SU-DHL-6 (cell line): Measurements from ENCODE around the gene NTMT2.
"Not testable (repeated sequence)": the region's sequence is repeated elsewhere in the genome, so short reads cannot be mapped to it uniquely, and the experiment has no call there.

Experiments used
- H2AFZ ChIP-seq: fragments of 200-600 bp; sonication (generic); 2 replicates; pipeline ENCODE4 v1.6.1; 2014; ENCODE audit warnings: low read depth, mild to moderate bottlenecking, moderate library complexity, mixed read lengths, antibody characterized with exemption, low read length; ENCODE audit not compliant: severe bottlenecking
- H3F3A ChIP-seq: fragments of 200-600 bp; shearing (Covaris generic); 2 replicates; pipeline ENCODE4 v1.6.0; 2016; ENCODE audit warnings: antibody characterized with exemption, mild to moderate bottlenecking; ENCODE audit not compliant: insufficient read depth
- H3K27ac ChIP-seq: fragments of 200-600 bp; sonication (generic); 2 replicates; pipeline ENCODE4 v1.5.1; 2016; ENCODE audit warnings: low read depth, mild to moderate bottlenecking, low read length, moderate library complexity, mixed read lengths
- H3K27me3 ChIP-seq: fragments of 200-600 bp; sonication (generic), shearing (Covaris generic); 2 replicates; pipeline ENCODE4 v1.6.0; 2014; ENCODE audit warnings: mild to moderate bottlenecking, low read length
- H3K36me3 ChIP-seq: fragments of 200-600 bp; sonication (generic); 2 replicates; pipeline ENCODE4 v1.6.1; 2014; ENCODE audit warnings: mild to moderate bottlenecking, low read length, mixed read lengths
- H3K4me2 ChIP-seq: fragments of 300-600, 200-600 bp; shearing (Covaris generic), sonication (generic); 2 replicates; pipeline ENCODE4 v1.6.0; 2014; ENCODE audit warnings: low read length, low read depth, mild to moderate bottlenecking; ENCODE audit not compliant: poor library complexity, severe bottlenecking
- H3K4me3 ChIP-seq: fragments of 200-600 bp; sonication (generic); 2 replicates; pipeline ENCODE4 v1.5.1; 2014; ENCODE audit warnings: antibody characterized with exemption, low read length, mild to moderate bottlenecking, mixed read lengths; ENCODE audit not compliant: insufficient read depth, poor library complexity, severe bottlenecking
- H3K79me2 ChIP-seq: fragments of 200-600 bp; sonication (generic); 2 replicates; pipeline ENCODE4 v1.6.1; 2014; ENCODE audit warnings: mild to moderate bottlenecking, low read length, moderate library complexity; ENCODE audit not compliant: insufficient read depth
- H3K9ac ChIP-seq: fragments of 200-600 bp; sonication (generic); 2 replicates; pipeline ENCODE4 v1.7.0; 2014; ENCODE audit warnings: mild to moderate bottlenecking, low read length
- H3K9me2 ChIP-seq: fragments of 200-600 bp; sonication (generic); replicated peaks from 2 replicates; pipeline ENCODE4 v1.6.1; 2014; ENCODE audit warnings: low read length; ENCODE audit not compliant: insufficient read depth
- H3K9me3 ChIP-seq: fragments of 200-600 bp; sonication (generic); 2 replicates; pipeline ENCODE4 v1.6.1; 2014; ENCODE audit warnings: low read length, mixed read lengths; ENCODE audit not compliant: insufficient read depth
- H4K20me1 ChIP-seq: fragments of 200-600 bp; sonication (generic); 2 replicates; pipeline ENCODE4 v1.6.1; 2014; ENCODE audit warnings: low read depth, mild to moderate bottlenecking, antibody characterized with exemption, low read length, moderate library complexity, mixed read lengths
- CTCF ChIP-seq: fragments of 200-600 bp; sonication (generic); IDR thresholded peaks from one replicate; pipeline ENCODE4 v1.5.1; 2017; ENCODE audit warnings: antibody characterized with exemption, mild to moderate bottlenecking, low read length, moderate library complexity; ENCODE audit not compliant: insufficient read depth, poor library complexity, severe bottlenecking
- EZH2phosphoT487 ChIP-seq: fragments of 200-600 bp; sonication (generic), shearing (Covaris generic); conservative IDR thresholded peaks from 2 replicates; pipeline ENCODE4 v1.6.1; 2018; ENCODE audit warnings: mild to moderate bottlenecking, antibody characterized with exemption, low read length, moderate library complexity, mixed read lengths

The NTMT2 gene

DNA sequence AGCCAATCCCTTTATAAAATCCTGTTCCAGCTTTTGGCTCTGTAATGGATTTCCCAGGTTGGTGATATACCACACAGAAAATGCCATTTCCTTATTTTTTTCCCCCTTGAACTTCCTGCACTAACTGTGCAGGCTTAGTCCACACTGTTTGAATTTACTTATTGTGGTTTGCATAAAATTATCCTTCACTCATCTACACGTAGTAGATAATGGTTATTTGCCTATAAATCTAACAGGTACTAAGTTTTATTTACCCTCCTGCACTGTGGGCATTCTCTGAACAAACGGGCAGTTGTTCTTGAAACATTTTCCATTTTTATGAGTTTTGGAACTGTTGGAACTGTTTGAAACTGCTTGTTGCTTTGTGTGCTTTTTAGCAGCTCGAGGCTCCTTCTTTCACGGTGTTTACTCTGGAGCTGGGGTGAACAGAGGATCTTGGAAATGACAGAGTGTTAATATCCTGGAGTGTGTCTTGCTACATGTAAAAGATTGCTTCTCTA lies 48.3 kb upstream of the NTMT2 start:
- H4K20me1 ChIP-seq, result no peaks in the 10 kb centered on the region
- no peaks in the 10 kb centered on the region for H3K27me3 ChIP-seq
- H3K79me2 ChIP-seq, result no peaks in the 10 kb centered on the region
- no peak overlapping the region for H3K27ac ChIP-seq
- H3K4me3 ChIP-seq, result no peak overlapping the region
- H3K36me3 ChIP-seq, result no peaks in the 10 kb centered on the region
- no peaks in the 10 kb centered on the region for H3K9me3 ChIP-seq
- H3K9ac ChIP-seq, result no peak overlapping the region
- H3K4me2 ChIP-seq, result no peak overlapping the region
- no peak for TF ChIP-seq EZH2phosphoT487
- no peak for TF ChIP-seq CTCF
- no peaks in the 10 kb centered on the region for H3K9me2 ChIP-seq
- no peak overlapping the region for H2AFZ ChIP-seq
- no peaks in the 10 kb centered on the region for H3F3A ChIP-seq

GRCh38 chr1:170113140-170113539 lies 32.6 kb upstream of the NTMT2 start:
- H4K20me1 ChIP-seq, H3K4me2 ChIP-seq, H3K9ac ChIP-seq, H3K4me3 ChIP-seq, H2AFZ ChIP-seq, H3K27me3 ChIP-seq, H3K9me3 ChIP-seq, H3K36me3 ChIP-seq, H3K79me2 ChIP-seq, H3K9me2 ChIP-seq, H3F3A ChIP-seq, H3K27ac ChIP-seq: not testable (repeated sequence)

DNA sequence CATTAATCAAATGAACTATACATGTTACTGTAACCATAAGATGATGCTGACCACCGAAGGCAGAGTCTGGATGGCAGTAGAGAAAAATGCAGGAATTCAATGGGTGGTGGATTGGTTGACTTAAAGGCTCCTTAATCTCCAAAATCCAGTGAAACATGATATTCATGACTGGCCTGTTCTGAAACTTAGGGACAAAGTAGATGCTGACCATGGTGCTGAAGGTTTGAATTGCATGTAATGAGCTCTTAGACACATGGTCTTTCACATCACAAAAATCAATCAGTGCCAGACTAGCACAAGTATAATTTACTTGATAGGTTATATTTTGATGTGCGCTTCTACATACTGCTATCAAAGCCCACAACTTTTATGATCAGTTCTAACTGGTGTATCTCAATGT lies 30.9 kb upstream of the NTMT2 start:
- Histone ChIP-seq H3F3A (no peaks in the 10 kb centered on the region), H2AFZ (no peak overlapping the region), H3K27me3 (no peaks in the 10 kb centered on the region), H3K9me2 (no peaks in the 10 kb centered on the region), H3K9ac (no peak overlapping the region), H3K27ac (no peak overlapping the region), H3K36me3 (no peaks in the 10 kb centered on the region), H4K20me1 (no peaks in the 10 kb centered on the region), H3K4me3 (no peak overlapping the region), H3K9me3 (no peaks in the 10 kb centered on the region), H3K79me2 (no peaks in the 10 kb centered on the region), H3K4me2 (no peak overlapping the region)
- TF ChIP-seq CTCF (no peak), EZH2phosphoT487 (no peak)

GRCh38 chr1:170122366-170122765 lies 23.4 kb upstream of the NTMT2 start:
- Histone ChIP-seq H3K9me3 (no peaks in the 10 kb centered on the region), H3K27me3 (no peaks in the 10 kb centered on the region), H2AFZ (no peak overlapping the region), H3K4me2 (no peak overlapping the region), H3K27ac (no peak overlapping the region), H3K79me2 (no peaks in the 10 kb centered on the region), H3K9me2 (no peaks in the 10 kb centered on the region), H3F3A (no peaks in the 10 kb centered on the region), H4K20me1 (no peaks in the 10 kb centered on the region), H3K4me3 (no peak overlapping the region), H3K9ac (no peak overlapping the region), H3K36me3 (no peaks in the 10 kb centered on the region)
- TF ChIP-seq EZH2phosphoT487 (no peak), CTCF (no peak)
